HS-27A (cell line): ENCODE measurements around the gene WDR6.
A peak's percentile ranks its signal among the peaks of the same experiment; 100 is the strongest.

Experiments
- DNase-seq: peaks from one replicate; pipeline ENCODE4 v3.0.0-alpha.2; 2012; ENCODE audit warnings: low read depth, missing footprints

WDR6 gene

DNA sequence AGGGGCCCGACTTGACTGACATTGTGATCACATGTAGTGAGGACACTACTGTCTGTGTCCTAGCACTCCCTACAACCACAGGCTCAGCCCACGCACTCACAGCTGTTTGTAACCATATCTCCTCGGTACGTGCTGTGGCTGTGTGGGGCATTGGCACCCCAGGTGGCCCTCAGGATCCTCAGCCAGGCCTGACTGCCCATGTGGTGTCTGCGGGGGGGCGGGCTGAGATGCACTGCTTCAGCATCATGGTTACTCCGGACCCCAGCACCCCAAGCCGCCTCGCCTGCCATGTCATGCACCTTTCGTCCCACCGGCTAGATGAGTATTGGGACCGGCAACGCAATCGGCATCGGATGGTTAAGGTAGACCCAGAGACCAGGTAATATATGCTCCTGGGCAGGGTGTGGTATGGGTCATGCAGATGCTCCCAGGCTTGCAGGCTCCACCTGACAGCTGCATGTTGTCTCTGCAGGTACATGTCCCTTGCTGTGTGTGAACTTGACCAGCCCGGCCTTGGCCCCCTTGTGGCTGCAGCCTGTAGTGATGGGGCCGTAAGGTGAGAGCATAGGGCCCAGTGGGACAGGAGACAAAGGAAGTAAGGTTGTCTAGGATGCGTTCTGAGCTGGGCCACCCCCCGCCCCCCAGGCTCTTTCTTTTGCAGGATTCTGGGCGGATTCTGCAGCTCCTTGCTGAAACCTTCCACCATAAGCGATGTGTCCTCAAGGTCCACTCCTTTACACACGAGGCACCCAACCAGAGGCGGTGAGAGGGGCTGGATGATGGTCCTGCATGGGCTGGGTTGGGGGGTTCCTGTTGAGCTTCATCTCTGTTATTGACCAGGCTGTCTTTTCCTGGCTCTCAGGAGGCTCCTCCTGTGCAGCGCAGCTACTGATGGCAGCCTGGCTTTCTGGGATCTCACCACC is 6.8 kb downstream of the WDR6 start:
- no peak for DNase-seq

DNA sequence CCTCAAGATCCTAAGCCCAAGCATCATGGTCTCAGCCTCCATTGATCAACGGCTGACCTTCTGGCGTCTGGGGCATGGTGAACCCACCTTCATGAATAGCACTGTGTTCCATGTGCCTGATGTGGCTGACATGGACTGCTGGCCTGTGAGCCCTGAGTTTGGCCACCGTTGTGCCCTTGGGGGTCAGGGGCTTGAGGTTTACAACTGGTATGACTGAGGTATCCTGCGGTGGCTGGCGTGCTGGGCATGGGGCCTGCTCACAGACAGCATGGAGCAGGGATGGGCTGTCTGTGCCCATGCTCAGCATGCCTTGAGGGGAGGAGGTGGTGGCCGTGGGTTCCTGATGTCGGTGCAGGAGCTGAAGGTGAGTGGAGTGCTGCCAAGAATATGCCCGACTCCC is 7.9 kb downstream of the WDR6 start:
- DNase-seq: no peak

DNA sequence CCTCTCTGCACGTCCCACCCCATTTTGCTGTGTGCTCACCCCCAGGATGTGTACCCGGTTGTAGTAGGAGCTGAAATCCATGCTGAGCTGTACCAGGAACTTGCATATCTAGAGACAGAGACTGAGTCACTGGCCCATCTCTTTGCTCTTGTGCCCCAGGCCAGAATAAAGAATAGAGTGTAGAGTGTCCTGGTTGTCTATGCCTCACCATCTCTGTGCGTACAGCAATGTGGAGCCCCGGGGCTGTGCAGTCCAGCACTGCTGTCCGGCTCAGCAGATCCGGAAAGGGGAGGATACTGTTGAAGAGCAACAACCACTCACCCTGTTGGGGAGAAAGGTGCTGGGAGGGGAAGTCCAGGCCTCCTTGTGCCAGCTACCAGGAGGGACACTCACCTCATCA is 8.6 kb downstream of the WDR6 start:
- DNase-seq: no peak

DNA sequence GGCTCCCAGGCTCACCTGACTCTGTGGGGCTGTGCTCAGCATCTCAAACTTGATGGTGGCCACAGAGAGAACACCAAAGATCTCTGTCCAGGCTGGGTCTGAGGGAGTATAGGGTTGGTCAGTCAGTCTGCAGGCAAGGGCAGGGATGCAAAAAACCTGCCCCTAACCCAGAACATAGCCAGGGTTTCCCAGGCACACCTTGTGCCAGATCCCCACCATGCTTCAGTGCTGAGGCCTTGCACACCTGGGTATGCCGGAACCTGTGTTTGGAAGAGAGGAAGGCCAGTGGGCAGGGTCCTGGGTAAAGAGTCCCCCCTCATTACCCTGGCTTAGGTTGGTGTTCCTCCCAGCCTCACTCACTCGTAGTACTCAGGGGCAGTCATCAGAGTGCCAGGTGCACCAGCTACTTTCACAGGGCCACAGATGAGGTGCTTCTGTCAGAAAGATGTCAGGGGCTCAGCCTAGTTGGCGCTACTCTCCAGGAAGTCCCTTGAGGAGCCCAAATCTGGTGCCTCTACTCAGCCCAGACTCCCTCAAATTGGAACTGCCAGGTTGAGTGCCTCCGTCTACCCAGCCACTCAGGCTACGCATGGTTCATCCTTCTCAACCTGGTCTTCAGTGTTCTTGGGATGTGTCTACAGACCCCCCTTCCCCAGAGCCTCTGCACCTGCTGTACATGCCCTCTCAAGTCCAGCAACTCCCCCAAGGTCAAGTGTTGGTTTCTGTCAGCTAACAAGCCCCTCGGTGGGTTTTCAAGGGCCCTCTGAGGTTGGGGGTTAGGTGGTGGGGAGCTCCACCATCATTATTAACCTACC is 9.4 kb downstream of the WDR6 start:
- DNase-seq: no peak

DNA sequence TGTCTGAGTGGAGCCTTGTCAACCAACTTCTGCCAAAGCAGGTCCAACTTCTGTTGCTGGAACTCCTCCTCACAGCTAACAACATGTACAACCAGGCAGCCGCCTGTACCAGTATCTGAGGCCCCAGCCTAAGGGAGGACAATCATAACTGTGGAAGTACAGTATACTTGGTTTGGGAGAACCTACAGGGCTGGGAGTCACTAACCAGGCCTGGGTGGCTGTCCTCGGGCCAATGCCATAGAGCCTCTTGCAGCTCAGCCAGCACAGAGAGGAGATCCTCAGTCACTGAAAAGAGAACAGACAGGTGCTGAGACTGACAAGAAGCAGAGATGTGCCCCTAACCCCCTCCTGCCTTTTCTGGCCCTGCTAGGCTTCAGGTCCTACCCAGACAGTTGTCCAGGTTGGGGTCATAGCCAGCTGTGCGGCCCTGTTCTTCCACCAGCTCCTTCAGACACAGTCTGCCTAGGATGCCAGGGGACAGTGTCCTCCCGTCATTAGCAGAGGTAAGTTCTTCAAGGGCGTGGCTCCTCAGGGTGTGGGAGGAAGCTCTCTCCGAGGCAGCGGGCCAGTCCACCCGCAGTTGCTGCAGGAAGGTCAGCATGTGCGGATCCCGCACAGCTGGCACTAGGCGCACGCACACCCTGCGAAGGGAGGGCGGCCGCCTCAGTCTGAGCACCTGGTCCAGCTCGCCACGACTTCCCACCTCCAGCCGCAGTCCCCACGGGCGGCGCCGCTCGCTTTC is 10.2 kb downstream of the WDR6 start:
- DNase-seq: no peak

DNA sequence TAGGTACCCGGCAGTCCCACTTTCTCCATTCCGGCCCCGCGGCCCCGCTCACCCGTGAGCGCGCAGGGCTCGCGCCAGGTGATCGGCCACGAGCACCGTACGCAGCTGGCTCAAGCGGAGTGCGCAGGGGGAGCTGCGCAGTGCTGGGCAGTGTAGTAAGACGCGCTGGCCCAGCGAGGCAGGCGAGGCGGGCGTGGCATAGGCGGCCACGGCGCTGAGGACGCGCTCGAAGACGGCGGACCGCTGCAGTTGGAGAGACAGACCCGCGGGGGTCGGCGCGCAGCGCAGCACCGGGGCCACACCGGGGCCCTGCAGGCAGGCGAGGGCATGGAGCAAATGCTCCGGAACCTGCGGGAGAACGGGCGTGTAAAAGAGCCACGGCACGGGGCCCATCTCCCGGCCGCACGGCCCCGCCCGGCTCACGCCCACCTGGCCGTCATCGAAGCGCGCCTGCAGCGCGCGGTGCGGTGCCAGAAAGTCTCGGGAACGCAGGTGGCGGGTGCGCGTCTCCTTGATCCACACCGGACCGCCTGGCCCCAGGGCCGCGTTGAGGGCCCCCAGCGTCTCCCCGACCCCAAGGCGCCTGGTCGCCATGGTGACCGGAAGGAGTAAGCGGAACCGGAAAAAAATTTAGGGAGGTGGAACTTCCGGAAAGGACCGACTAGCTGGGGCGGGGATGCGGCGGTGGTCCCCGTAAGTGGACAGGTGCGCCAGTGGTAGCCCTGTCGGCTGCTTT is 10.9 kb downstream of the WDR6 start, which contains the start of gene DALRD3:
Gene DALRD3, minus strand, starts transcription at position 610 of the 736 bp plus-strand sequence. Its CDS starts 16 bp downstream, at position 594.
- no peak for DNase-seq

DNA sequence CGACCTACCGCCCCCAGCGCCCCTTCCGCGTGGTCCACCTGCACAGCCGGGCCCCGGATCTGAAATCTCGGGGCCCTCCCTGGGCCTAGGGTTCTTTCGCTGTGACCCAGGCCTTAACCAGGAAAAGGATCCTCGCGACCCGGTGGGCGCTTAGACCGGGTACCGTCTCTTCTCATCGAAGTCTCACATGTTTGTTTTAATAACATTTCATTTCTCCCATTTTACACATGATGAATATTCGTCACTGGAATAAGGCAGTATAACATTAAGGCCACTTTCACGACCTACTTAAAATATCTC is 11.5 kb downstream of the WDR6 start:
- DNase-seq: no peak

DNA sequence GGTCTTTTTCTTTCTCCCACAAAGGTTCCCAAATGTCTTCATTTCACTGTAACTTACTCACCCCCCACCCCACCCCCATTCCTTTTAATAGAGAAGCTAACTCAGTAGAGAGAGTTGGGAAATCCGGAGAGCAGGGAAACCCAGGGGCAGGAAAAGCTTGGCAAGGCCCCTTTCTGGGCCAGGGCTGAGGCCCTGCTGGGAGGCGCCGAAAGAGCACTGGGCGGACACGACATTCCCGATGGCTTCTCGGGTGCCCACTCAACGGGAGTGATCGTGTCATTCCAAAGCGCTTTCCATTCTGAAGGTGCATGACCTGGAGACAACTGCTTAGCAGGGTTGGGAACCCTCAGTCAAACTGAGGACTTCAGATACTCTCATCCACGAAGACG is 12.7 kb downstream of the WDR6 start:
- DNase-seq: no peak

DNA sequence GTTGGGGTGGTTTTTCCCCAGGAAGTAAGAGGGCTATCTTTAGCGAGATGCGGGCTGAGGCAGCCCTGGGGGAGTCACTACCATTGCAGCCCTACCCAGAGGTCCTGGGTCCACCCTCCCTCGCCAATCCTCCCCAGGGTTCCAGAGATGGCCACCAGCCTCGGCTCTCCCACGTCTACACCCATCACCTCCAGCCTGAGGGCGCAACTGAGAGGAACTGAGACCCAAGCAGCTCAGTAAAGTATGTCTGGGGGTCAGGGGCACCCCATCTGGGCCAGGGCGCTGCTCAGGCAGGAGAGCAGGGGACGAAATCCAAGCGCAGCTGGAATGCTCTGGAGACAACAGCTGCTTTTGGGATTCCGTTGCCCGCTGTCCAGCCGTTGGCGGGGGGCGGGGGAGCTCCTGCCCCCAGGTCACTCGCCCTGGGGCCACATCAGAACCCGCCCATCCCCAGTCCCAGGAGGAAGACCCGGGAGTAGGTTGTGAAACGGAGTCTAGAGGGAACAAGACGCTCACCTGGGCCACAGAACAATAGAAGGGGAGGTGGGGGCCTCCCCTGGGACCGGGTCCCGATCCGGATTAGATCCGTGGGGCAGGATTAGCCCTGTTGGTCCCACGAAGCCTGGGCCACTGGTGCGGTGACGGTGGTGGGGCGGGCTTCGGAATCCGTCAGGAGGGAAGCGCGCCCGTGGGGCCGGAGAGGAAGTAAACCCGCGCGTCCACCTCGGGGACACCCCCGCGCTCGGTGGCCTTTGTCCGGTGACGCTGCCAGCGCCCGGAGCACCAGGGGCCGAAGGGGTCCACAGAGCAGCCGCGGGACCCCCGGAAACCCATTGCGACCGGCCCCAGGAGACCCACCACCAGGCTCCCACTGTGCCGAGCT is 13.4 kb downstream of the WDR6 start:
- DNase-seq: no peak

DNA sequence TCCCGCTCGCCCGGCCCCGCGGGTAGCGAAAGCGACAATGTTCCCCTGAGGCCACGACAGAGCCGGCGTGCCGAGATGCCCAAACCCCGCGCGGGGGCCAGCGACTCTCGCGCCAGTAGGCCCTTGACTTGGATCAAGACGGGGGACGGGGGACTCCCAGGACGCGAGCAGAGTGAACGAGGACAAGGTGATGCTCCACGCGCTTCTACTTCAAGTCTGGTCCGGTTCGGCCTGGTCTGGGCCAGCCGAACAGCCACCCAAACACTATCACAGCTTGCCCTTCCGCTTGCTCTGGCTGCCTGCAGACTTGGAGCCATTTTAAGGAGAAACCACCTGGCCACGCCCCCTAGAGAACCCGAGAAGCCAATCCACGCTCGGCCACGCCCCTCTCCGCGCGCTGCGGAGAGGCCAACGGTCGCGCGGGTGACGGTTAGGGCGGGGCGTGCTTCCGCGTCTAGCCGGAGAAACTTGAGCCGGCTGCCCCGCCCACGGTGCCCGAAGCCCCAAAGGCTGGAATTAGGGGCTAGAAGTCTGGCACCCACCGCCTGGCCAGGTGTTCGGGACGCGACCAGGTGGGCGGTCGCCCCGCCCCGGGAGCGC is 14.1 kb downstream of the WDR6 start:
- DNase-seq: peak; percentile 96

DNA sequence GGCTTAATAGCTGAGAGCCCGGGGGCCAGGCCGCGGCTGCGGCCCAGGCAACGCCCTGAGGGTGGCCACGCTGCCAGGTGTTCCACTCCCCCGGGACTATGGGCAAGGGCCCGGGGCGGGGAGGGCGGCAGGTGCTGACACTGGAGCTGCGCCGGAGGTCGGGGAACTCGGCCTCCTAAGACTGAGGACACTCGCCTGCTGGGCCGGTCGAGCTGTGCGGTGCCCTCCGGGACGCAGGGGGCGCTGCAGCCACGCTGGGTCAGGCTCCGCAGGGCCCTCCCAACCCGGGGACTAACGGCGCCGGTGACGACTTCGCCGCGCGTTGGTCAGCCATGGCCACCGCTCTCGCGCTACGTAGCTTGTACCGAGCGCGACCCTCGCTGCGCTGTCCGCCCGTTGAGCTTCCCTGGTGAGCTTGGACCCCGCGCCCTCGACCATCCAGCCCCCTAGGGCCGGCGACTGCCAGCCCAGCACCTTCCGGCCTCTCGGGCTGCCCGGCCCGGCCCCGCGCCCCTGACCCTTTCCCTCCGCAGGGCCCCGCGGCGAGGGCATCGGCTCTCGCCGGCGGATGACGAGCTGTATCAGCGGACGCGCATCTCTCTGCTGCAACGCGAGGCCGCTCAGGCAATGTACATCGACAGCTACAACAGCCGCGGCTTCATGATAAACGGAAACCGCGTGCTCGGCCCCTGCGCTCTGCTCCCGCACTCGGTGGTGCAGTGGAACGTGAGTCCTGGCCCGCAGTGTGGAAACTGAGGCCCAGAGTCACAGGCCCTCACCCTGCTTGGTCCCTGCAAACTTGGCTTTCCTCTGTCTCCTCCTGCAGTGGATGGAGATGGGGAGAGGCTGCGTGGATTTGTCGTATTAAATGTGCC is 14.9 kb downstream of the WDR6 start, which contains the start of gene NDUFAF3:
Gene NDUFAF3, plus strand, starts transcription at position 309 of the 875 bp plus-strand sequence. Its CDS starts 24 bp downstream, at position 333.
- peak; percentile 81 for DNase-seq

DNA sequence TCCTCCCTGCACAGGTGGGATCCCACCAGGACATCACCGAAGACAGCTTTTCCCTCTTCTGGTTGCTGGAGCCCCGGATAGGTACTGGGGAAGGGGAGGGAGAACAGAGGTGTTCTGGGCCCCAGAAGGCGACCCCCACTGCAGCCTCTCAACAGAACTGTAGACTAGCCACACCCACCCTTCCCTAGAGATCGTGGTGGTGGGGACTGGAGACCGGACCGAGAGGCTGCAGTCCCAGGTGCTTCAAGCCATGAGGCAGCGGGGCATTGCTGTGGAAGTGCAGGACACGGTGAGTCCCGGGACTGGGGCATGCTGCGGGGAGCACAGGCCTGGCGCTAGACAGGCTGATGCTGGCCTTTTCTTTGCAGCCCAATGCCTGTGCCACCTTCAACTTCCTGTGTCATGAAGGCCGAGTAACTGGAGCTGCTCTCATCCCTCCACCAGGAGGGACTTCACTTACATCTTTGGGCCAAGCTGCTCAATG is 15.5 kb downstream of the WDR6 start:
- DNase-seq: no peak

DNA sequence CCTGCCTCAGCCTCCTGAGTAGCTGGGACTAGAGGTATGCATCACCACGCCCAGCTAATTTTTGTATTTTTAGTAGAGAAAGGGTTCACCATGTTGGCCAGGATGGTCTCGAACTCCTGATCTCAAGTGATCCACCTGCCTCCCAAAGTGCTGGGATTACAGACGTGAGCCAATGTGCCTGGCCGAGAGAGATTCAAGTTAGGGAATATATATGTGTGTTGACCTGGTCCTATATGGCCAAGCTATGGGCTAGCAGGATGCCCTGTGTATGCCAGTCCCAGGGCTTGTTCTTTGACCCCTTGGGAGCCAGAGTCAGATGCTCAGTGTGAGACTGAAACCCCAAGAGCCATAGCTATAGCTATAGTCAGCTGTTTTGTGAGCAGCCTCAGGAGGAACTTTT is 16.6 kb downstream of the WDR6 start:
- DNase-seq: no peak

DNA sequence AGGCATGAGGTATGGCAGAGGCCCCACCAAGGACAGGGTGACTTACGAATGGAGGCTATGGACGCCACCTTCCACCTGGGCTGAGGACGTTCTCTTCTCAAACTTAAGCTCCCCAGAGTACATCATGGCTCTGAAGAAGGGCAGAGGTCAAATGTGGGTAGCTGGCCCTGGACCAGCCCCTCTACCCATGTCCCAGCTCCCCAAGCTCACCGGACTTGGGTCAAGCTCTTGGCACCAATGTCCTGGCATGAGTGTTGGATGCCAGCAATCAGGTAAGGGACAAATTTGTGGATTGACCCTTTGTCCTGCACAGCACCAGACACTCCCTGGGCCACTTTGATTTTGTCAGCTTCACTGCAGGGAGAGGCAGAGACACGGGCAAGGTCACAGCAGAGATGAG is 17.3 kb downstream of the WDR6 start:
- DNase-seq: no peak

DNA sequence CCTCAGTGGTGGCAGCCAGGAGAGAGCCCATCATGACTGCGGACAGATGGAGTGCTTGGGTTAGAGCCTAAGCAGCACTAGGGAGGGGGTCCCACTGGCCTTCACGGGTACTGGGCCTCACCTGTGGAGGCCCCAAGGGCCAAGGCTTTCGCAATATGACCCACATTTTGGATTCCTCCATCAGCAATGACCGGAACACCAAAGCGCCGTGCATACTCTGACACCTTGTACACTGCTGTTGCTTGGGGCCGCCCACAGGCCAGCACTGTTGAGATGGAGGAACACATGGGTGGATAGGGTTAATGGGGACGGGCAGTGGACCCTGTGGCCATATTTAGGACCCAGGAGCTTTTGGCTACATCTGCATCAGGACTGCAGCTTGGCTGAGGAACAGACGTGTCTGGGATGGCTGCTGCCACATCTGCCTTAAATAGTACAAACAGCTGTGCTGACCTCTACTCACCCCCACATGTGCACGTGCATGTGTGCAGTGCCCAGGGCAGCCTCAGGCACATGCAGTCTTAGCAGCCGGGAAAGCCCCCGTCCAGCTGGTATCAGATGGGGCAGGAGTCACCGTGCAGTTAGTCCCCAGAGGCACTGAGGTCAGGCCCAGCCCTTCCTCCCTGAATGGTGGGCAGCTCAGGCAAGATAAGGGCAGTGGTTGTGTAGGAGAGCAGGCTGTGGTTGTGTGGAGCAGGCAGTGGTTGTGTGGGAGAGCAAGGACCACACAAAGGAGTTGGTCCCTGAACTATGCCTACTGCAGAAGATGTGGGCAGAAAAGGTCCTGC is 18.0 kb downstream of the WDR6 start:
- no peak for DNase-seq

DNA sequence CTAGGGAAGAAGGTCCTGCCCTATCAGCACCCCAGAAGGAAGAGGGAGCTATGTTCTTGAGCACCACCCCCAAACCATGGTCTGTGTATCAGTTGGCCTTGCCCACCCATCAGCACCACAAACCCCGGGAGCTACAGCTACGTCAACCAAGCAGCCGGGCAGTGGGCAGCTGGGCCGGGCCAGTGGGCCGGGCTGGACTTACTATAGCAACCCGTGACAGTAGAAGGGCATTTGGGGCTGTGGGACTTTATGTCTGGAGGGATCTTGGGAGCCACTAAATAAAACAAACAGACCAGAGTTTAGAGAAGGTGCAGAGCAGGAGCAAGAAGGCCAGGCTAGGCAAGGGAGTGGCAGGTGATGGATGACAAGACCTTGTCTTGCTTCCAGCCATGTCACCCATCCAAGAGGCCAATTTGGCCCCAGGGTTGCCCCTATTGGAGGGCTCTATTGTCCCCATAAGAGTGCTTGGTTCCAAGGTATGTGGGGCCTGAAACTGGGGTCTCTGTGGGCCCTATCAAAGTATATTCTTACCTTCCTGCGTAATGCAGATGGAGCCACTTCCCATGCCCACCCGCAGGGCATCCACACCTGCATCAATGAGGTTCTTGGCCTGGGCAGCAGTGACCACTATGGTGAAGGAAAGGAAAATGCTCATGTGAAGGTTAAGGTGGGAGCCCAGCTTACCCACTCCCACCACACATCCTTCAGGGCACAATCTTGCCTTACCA is 18.8 kb downstream of the WDR6 start:
- no peak for DNase-seq

DNA sequence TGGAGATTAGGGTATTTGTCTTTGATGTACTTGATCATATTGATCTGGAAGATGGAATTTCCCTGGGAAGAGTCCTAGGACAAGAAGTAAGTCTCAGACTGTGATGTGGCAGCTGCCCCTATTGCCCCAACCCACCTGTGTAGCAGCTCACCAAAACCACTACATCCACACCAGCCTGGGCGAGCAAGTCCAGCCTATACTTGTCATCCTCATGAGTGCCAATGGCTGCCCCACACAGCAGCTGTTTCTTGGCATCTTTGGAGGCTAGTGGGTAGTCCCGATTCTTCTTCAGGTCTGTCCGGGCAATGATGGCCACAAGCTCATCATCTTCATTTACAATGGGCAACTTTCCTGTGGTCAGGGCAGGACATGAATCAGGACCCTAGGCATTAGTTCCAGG is 19.3 kb downstream of the WDR6 start:
- DNase-seq: no peak

DNA sequence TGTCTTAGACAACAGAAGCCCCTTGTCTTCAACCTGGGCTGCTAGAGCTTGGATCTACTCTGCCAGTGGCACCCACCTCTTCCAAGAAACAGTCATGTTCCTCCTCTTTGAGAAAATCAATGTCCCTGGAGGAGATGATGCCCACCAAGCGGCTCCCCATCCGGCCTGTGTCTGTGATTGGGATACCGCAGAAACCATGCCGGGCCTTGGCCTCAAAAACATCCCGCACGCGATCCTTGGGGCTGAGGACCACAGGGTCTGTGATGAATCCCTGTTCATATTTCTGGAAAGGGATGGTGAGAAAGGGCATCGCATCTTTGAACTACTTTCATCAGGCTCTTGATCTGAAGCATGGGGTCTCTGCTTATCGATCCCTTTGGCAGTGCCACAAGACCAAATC is 20.4 kb downstream of the WDR6 start:
- no peak for DNase-seq
